ENCODE measurements around the gene TRAPPC8. TPM values are rescaled to one million over a fixed set of nuclear protein-coding genes. Genes with fewer than 3 reads are reported as not detected.
"Not testable (repeated sequence)": the region's sequence is repeated elsewhere in the genome, so short reads cannot be mapped to it uniquely, and the experiment has no call there.

Gene TRAPPC8
- total RNA-seq, 6 experiments from 2014 or later = 25.7 to 37.3 (median 29.5) TPM

DNA sequence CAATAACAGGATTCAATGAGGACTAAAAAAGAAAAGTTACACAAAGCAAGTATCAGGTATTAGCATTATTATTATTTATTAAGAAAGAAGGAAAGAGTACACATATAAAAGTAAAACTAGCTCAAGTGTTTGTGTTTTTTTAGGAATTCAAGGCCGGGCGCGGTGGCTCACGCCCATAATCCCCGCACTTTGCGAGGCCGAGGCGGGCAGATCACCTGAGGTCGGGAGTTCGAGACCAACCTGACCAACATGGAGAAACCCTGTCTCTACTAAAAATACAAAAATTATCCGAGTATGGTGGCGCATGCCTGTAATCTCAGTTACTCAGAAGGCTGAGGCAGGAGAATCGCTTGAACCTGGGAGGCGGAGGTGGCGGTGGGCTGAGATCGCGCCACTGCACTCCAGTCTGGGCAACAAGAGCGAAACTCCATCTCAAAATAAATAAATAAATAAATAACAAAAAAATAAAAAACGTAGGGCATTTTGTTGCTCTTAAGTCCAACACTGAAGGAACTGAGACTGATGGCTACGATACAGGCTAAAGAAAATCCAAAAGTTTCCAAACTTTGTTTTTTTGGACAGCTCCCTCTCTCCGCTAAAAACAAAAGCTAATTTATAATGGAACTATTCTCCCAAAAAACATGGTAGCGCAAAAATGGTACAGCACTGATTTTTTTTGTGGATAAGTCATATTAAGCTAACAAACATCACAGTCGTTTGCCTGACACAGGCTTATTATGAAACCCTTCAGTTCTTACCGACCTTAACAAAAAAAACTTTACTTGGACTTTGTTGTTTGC, 1.7 kb downstream of the TRAPPC8 start:
- peaks cover 0 to 1% (median 0%) of the 10 kb centered on the region in 4 donors for H3K36me3 ChIP-seq
- H3K4me1 ChIP-seq = peaks cover 0 to 13% (median 6%) of the 10 kb centered on the region in 4 donors
- intact Hi-C loops (cut with DNase I) = no loop called here
- WGBS (ENCODE audit: insufficient coverage, low coverage, low lambda C conversion rate, missing lambda C conversion rate) = 70% methylated on average over 23 of the region's 24 CpGs
- H3K27ac ChIP-seq = peak overlapping the region in 1 of 3 donors; percentile 83
- ATAC-seq (no peak), DNase-seq (no peak)
- H3K4me3 ChIP-seq = peak overlapping the region; percentile 70 to 85 (median 78)
- H3K27me3 ChIP-seq = no peaks in the 10 kb centered on the region
- no peaks in the 10 kb centered on the region for H3K9me3 ChIP-seq
- no peak for TF ChIP-seq POLR2A (IDR thresholded peaks at IDR 0.05)

DNA sequence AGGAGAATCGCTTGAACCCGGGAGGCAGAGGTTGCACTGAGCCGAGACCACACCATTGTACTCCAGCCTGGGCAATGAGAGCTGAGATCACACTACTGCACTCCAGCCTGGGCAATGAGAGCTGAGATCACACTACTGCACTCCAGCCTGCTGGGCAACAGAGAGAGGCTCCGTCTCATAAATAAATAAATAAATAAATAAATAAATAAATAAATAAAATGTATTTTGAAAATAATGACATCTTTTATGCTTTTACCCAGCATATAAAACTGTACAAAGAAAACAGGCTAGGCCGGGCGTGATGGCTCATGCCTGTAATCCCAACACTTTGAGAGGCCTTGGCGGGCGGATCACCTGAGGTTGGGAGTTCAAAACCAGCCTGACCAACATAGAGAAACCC, 8.2 kb downstream of the TRAPPC8 start:
- WGBS (ENCODE audit: insufficient coverage, low coverage, low lambda C conversion rate, missing lambda C conversion rate) = 87% methylated on average over 4 of the region's 8 CpGs
- H3K4me3 ChIP-seq; H3K27me3 ChIP-seq; intact Hi-C loops (cut with DNase I); H3K4me1 ChIP-seq; DNase-seq; H3K9me3 ChIP-seq; H3K27ac ChIP-seq: not testable (repeated sequence)
- ATAC-seq = peak in 1 of 4 donors; percentile 23
- H3K36me3 ChIP-seq = peaks cover 0 to 10% (median 0%) of the 10 kb centered on the region in 4 donors

DNA sequence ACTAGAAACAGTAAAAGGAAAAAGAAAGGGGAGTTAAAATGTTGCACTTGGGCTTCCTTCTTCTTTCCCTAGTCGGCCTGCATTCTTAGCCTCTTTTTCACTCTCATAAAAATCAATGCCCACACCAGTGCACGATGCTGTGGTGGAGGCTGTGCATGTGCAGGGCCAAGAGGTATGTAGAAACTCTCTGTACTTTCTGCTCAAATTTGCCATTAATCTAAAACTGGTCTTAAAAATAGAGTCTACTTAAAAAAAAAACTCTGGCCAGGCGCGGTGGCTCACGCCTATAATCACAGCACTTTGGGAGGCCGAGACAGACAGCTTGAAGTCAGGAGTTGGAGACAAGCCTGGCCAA, 11.1 kb downstream of the TRAPPC8 start:
- intact Hi-C loops (cut with DNase I) = no loop called here
- Histone ChIP-seq H3K36me3 (peaks cover 0 to 16% (median 0%) of the 10 kb centered on the region in 4 donors), H3K4me3 (no peak overlapping the region), H3K27ac (no peak overlapping the region), H3K9me3 (no peaks in the 10 kb centered on the region), H3K4me1 (peaks cover 0 to 15% (median 4%) of the 10 kb centered on the region in 4 donors), H3K27me3 (no peaks in the 10 kb centered on the region)
- DNase-seq = no peak
- no peak for TF ChIP-seq POLR2A (IDR thresholded peaks at IDR 0.05)
- TF ChIP-seq, protein P1, sequence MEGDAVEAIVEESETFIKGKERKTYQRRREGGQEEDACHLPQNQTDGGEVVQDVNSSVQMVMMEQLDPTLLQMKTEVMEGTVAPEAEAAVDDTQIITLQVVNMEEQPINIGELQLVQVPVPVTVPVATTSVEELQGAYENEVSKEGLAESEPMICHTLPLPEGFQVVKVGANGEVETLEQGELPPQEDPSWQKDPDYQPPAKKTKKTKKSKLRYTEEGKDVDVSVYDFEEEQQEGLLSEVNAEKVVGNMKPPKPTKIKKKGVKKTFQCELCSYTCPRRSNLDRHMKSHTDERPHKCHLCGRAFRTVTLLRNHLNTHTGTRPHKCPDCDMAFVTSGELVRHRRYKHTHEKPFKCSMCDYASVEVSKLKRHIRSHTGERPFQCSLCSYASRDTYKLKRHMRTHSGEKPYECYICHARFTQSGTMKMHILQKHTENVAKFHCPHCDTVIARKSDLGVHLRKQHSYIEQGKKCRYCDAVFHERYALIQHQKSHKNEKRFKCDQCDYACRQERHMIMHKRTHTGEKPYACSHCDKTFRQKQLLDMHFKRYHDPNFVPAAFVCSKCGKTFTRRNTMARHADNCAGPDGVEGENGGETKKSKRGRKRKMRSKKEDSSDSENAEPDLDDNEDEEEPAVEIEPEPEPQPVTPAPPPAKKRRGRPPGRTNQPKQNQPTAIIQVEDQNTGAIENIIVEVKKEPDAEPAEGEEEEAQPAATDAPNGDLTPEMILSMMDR (IDR thresholded peaks at IDR 0.05) = no peak
- peak in 1 of 4 donors; percentile 51 for ATAC-seq
- 71% methylated on average over 6 of the region's 6 CpGs for WGBS (ENCODE audit: insufficient coverage, low coverage, low lambda C conversion rate, missing lambda C conversion rate)

DNA sequence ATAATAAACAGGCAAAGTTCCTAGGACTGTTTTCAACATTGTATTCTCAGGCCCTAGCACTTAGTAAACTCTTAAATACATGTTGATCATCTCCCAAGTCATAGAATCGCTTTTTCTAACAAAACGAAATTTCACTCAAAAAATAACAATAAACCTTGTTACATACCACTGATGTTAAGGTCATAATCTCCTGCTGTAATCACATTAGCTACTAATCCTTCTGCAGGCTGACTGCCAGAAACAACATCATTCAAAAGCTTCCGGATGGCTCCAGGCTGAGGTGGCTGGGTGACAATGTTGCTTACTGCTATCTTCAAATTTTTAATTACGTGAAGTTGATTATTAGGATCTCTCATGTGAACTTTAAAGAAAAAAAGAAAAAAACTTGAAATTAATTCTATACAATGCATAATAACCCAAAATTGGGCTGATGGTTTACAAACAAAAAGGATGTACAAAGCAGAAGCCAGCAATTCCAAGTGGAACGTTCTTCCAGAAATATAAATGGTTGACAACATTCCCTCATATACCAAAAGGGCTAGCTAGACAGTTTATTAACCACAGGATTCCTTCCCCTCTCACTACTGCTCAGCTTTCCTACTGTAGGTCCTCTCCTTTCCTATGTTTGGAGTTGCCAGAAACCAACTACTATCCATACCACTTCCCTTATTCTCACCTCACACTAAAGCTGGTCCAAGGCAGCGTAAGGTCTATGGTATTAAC, 11.6 kb downstream of the TRAPPC8 start:
- TF ChIP-seq POLR2A (IDR thresholded peaks at IDR 0.05) = no peak
- TF ChIP-seq, protein P1 (IDR thresholded peaks at IDR 0.05) = no peak
- Histone ChIP-seq H3K27me3 (no peaks in the 10 kb centered on the region), H3K4me1 (peaks cover 0 to 15% (median 4%) of the 10 kb centered on the region in 4 donors), H3K27ac (no peak overlapping the region), H3K36me3 (peaks cover 0 to 18% (median 0%) of the 10 kb centered on the region in 4 donors), H3K4me3 (no peak overlapping the region), H3K9me3 (no peaks in the 10 kb centered on the region)
- ATAC-seq = peak in 1 of 4 donors; percentile 61
- 77% methylated on average over 6 of the region's 6 CpGs for WGBS (ENCODE audit: insufficient coverage, low coverage, low lambda C conversion rate, missing lambda C conversion rate)
- no peak for DNase-seq
- intact Hi-C loops (cut with DNase I) = no loop called here

DNA sequence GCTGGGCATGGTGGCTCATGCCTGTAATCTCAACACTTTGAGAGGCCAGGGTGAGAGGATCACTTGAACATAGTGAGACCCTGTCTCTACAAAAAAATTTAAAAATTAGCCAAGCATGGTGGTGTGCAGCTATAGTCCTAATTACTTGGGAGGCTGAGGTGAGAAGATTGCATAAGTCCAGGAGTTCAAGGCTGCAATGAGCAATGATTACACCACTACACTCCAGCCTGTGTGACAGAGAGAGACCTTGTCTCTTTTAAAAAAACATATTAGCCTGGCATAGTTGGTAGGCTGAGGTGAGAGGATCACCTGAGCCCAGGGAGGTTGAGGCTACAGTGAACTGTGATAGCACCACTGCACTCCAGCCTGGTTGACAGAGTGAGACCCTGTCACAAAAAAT, 13.7 kb downstream of the TRAPPC8 start:
- peak; percentile 55 to 92 (median 80) for ATAC-seq
- H3K9me3 ChIP-seq = no peaks in the 10 kb centered on the region
- peaks cover 0 to 14% (median 0%) of the 10 kb centered on the region in 4 donors for H3K36me3 ChIP-seq
- peak overlapping the region in 1 of 3 donors; percentile 17 for H3K27ac ChIP-seq
- TF ChIP-seq POLR2A (IDR thresholded peaks at IDR 0.05) = no peak
- TF ChIP-seq, protein P1 (IDR thresholded peaks at IDR 0.05) = no peak
- H3K4me3 ChIP-seq = no peak overlapping the region
- no peak for DNase-seq
- no peaks in the 10 kb centered on the region for H3K27me3 ChIP-seq
- intact Hi-C loops (cut with DNase I) = no loop called here
- H3K4me1 ChIP-seq = peaks cover 0 to 12% (median 4%) of the 10 kb centered on the region in 4 donors

DNA sequence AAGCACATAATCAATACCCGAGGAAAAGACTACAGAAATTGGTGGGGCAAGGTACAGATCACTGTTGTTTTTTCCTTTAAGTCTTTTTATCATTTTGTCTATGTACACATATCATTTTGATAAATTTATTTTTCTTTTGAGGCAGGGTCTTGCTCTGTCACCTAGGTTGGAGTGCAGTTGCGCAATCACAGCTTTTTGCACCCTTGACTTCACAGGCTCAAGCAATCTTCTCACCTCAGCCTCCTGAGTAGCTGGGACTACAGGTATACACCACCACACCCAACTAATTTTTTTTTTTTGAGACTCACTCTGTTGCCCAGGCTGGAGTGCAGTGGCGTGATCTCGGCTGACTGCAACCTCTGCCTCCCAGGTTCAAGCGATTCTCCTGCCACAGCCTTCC, 15.9 kb downstream of the TRAPPC8 start:
- H3K36me3 ChIP-seq = peaks cover 0 to 17% (median 0%) of the 10 kb centered on the region in 4 donors
- ATAC-seq; DNase-seq; H3K27ac ChIP-seq; H3K27me3 ChIP-seq; H3K4me3 ChIP-seq; intact Hi-C loops (cut with DNase I); H3K9me3 ChIP-seq: not testable (repeated sequence)
- peaks cover 0 to 12% (median 4%) of the 10 kb centered on the region in 4 donors for H3K4me1 ChIP-seq
- WGBS (ENCODE audit: insufficient coverage, low coverage, low lambda C conversion rate, missing lambda C conversion rate) = 92% methylated on average over 5 of the region's 5 CpGs
